Placental pericyte (primary cell): ENCODE measurements around the gene PRRT2. TPM values are rescaled to one million over a fixed set of nuclear protein-coding genes. Genes with fewer than 3 reads are reported as not detected.

Experiments used
- small RNA-seq: library from RNA; depleted of rRNA; stranded (forward); fragments of <200 nt; gene quantifications from one replicate; pipeline ENCODE3, GENCODE V24; 2012; ENCODE audit warnings: low replicate concordance
- total RNA-seq: library from RNA; depleted of rRNA; stranded (reverse); fragments of >200 nt; gene quantifications from 2 replicates; pipeline ENCODE4 v1.2.3, GENCODE V29; 2012

Gene PRRT2
- 0.44 and 3.6 TPM in 2 replicates for total RNA-seq

GRCh38 chr16:29811896-29812665 is at the start of gene PRRT2:
Gene PRRT2 (plus strand): TSS chr16:29812193. CDS start chr16:29813055, 862 bp downstream.

GRCh38 chr16:29777576-29778350 is 34.2 kb upstream of the PRRT2 start, which contains the start of gene ZG16:
Gene ZG16 (plus strand): TSS chr16:29778256. CDS start chr16:29779267, 1,011 bp downstream.

GRCh38 chr16:29790183-29790948 is 21.6 kb upstream of the PRRT2 start, which contains the start of gene KIF22:
Gene KIF22 (plus strand): TSS chr16:29790751. CDS start chr16:29790760, 9 bp downstream.

GRCh38 chr16:29806099-29806579 is 5.9 kb upstream of the PRRT2 start, which contains the start of gene MAZ:
Gene MAZ (plus strand): TSS chr16:29806529. CDS start chr16:29806702, 173 bp downstream.

GRCh38 chr16:29815793-29816693 is 4.0 kb downstream of the PRRT2 start, which contains the start of gene PAGR1:
Gene PAGR1 (plus strand): TSS chr16:29816152. CDS start chr16:29816526, 374 bp downstream.

GRCh38 chr16:29820271-29820701 is 8.3 kb downstream of the PRRT2 start, which contains the start of gene MVP:
Gene MVP (plus strand): TSS chr16:29820462. CDS start chr16:29830550, 10,088 bp downstream.

GRCh38 chr16:29862884-29863668 is 51.1 kb downstream of the PRRT2 start, which contains the start of gene CDIPT:
Gene CDIPT (minus strand): TSS chr16:29863226. CDS start chr16:29862857, 369 bp downstream.

Small RNAs within 50 kb of the gene (small RNA-seq; reads per million reads assigned to genes)
- gene AC009133.6 (not detected), gene AC120114.4 (not detected)

Other genes with a start within 250 kb of the PRRT2 start
- not detected in 2 replicates for gene SPN, start 148.9 kb upstream of the PRRT2 start, total RNA-seq
- gene QPRT, start 133.0 kb upstream of the PRRT2 start, total RNA-seq: 25.5 and 137 TPM in 2 replicates
- not detected in 2 replicates for gene C16orf54, start 66.2 kb upstream of the PRRT2 start, total RNA-seq
- not detected in 2 replicates for gene ZG16, start 33.9 kb upstream of the PRRT2 start, total RNA-seq
- gene KIF22, start 21.4 kb upstream of the PRRT2 start, total RNA-seq: 4.6 and 94.6 TPM in 2 replicates
- 176 and 280 TPM in 2 replicates for gene MAZ, start 5.7 kb upstream of the PRRT2 start, total RNA-seq
- gene PAGR1, start 4.0 kb downstream of the PRRT2 start, total RNA-seq: 24.1 and 33.4 TPM in 2 replicates
- 159 and 453 TPM in 2 replicates for gene MVP, start 8.3 kb downstream of the PRRT2 start, total RNA-seq
- 89.6 and 117 TPM in 2 replicates for gene CDIPT, start 51.0 kb downstream of the PRRT2 start, total RNA-seq
- 7.3 and 17.7 TPM in 2 replicates for gene SEZ6L2, start 87.4 kb downstream of the PRRT2 start, total RNA-seq
- gene ASPHD1, start 88.3 kb downstream of the PRRT2 start, total RNA-seq: 2.3 and 9.2 TPM in 2 replicates
- 13.1 and 20.5 TPM in 2 replicates for gene KCTD13, start 114.0 kb downstream of the PRRT2 start, total RNA-seq
- gene TMEM219, start 149.9 kb downstream of the PRRT2 start, total RNA-seq: 61.1 and 83.6 TPM in 2 replicates
- gene TAOK2, start 161.7 kb downstream of the PRRT2 start, total RNA-seq: 47.7 and 86.2 TPM in 2 replicates
- gene HIRIP3, start 183.4 kb downstream of the PRRT2 start, total RNA-seq: 6.8 and 12.6 TPM in 2 replicates
- 26.7 and 54.7 TPM in 2 replicates for gene INO80E, start 184.0 kb downstream of the PRRT2 start, total RNA-seq
- gene DOC2A, start 198.8 kb downstream of the PRRT2 start, total RNA-seq: 0.14 TPM in 1 of 2 replicates, not detected in the other
- gene C16orf92, start 211.0 kb downstream of the PRRT2 start, total RNA-seq: not detected in 2 replicates
- gene TLCD3B, start 219.1 kb downstream of the PRRT2 start, total RNA-seq: 0.43 TPM in 1 of 2 replicates, not detected in the other